PFSK-1 (cell line): ENCODE results near the gene LRTM1. TPM values are rescaled to one million over a fixed set of nuclear protein-coding genes. Genes with fewer than 3 reads are reported as not detected.

Experiments
- FOXP2 ChIP-seq: optimal IDR thresholded peaks from 2 replicates; pipeline ENCODE3; 2011; ENCODE audit warnings: borderline replicate concordance, control low read depth, inconsistent platforms; ENCODE audit not compliant: insufficient read depth; ENCODE audit errors: extremely low read length, extremely low read depth
- POLR2AphosphoS5 ChIP-seq: IDR thresholded peaks from 2 replicates; pipeline ENCODE4 v1.6.1; 2012; ENCODE audit warnings: low read depth, mild to moderate bottlenecking, control low read depth, low read length, moderate library complexity
- SIN3A ChIP-seq: IDR thresholded peaks from 2 replicates; pipeline ENCODE4 v1.6.1; 2012; ENCODE audit warnings: mild to moderate bottlenecking, low read length, moderate library complexity, borderline replicate concordance; ENCODE audit not compliant: insufficient read depth
- TAF1 ChIP-seq: IDR thresholded peaks from 2 replicates; pipeline ENCODE4 v1.6.1; 2012; ENCODE audit warnings: low read length, control low read depth, borderline replicate concordance; ENCODE audit not compliant: insufficient read depth
- polyA plus RNA-seq: library from polyadenylated mRNA; unstranded; fragments of >200 nt; gene quantifications from one replicate; pipeline ENCODE4 v1.2.1, GENCODE V29; 2012; ENCODE audit warnings: low read depth, missing spikeins; ENCODE audit not compliant: insufficient read length
- TF ChIP-seq, protein P1 (sequence below), 2 experiments: IDR thresholded peaks; 2 replicates each; pipeline versions ENCODE4 v1.6.1 to v1.8.0; 2011 to 2012; ENCODE audit warnings: low read depth in 2 of 2, low read length in 2 of 2, control low read depth in 1 of 2, inconsistent platforms in 1 of 2, mild to moderate bottlenecking in 1 of 2, moderate library complexity in 1 of 2; ENCODE audit not compliant: insufficient read depth in 1 of 2

LRTM1 gene
- not detected for polyA plus RNA-seq

DNA sequence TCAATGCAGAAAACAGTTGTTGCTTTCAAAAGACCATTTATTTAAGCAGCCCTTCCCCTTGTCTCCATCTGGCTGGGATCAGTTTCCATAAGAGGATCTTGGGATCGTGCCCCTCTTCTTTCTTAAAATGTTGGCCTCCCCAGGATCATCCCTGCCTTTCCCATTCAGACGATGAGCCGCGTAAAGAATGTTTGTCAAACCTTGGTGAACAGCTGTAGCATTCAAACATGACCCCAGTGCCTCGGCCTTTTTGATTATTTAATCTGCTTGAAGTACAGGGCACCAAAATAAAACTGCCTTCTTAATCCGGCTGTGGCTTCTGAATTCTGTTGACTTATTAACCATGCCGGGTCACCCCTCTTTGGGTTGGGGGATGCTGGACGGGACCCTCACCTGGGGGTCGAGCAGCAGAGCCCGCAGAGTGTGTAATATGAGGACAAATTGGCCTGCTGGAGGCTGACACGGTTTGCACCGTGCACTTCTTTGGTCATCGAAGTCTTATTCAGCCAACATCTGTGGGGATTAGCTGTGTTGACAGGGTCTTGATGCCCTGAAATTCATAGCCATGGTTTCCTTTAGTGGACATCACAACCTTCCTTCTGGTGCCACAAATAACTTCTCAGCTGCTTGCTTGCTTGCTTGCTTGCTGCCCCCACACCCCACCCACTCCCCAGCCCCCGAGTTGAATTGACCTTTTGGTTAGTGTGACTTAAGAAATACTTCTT, at the start of gene LRTM1:
Gene LRTM1, minus strand, starts transcription at position 14 of the 725 bp plus-strand sequence. CDS start 148 bp downstream, outside the sequence.
- TF ChIP-seq, protein P1, sequence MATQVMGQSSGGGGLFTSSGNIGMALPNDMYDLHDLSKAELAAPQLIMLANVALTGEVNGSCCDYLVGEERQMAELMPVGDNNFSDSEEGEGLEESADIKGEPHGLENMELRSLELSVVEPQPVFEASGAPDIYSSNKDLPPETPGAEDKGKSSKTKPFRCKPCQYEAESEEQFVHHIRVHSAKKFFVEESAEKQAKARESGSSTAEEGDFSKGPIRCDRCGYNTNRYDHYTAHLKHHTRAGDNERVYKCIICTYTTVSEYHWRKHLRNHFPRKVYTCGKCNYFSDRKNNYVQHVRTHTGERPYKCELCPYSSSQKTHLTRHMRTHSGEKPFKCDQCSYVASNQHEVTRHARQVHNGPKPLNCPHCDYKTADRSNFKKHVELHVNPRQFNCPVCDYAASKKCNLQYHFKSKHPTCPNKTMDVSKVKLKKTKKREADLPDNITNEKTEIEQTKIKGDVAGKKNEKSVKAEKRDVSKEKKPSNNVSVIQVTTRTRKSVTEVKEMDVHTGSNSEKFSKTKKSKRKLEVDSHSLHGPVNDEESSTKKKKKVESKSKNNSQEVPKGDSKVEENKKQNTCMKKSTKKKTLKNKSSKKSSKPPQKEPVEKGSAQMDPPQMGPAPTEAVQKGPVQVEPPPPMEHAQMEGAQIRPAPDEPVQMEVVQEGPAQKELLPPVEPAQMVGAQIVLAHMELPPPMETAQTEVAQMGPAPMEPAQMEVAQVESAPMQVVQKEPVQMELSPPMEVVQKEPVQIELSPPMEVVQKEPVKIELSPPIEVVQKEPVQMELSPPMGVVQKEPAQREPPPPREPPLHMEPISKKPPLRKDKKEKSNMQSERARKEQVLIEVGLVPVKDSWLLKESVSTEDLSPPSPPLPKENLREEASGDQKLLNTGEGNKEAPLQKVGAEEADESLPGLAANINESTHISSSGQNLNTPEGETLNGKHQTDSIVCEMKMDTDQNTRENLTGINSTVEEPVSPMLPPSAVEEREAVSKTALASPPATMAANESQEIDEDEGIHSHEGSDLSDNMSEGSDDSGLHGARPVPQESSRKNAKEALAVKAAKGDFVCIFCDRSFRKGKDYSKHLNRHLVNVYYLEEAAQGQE (IDR thresholded peaks at IDR 0.05; ENCODE audit: insufficient read depth in 1 of 2, low read depth in 2 of 2, low read length in 2 of 2), result no peak
- no peak for TF ChIP-seq SIN3A
- no peak for TF ChIP-seq POLR2AphosphoS5
- no peak for TF ChIP-seq TAF1
- no peak for TF ChIP-seq FOXP2

DNA sequence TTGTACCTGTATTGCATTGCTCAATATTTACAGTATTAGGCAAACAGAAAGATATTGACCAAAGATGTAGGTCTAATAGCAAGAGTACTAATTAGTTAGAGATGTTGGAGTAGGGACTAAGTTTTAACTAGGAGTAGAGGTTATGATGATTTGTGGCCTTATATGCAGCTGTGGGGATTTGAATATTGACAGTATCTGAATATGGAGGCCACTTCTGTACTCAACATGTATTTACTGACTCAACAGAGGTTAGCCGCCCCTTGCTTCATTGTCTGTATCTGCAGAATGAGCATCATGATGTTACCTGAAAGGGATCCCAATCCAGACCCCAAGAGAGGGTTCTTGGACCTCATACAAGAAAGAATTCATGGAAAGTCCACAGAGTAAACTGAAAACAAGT, 49.6 kb upstream of the LRTM1 start:
- TF ChIP-seq TAF1 (no peak), POLR2AphosphoS5 (no peak), SIN3A (no peak), FOXP2 (no peak)
- TF ChIP-seq, protein P1 (IDR thresholded peaks at IDR 0.05; ENCODE audit: insufficient read depth in 1 of 2, low read depth in 2 of 2, low read length in 2 of 2), result no peak

DNA sequence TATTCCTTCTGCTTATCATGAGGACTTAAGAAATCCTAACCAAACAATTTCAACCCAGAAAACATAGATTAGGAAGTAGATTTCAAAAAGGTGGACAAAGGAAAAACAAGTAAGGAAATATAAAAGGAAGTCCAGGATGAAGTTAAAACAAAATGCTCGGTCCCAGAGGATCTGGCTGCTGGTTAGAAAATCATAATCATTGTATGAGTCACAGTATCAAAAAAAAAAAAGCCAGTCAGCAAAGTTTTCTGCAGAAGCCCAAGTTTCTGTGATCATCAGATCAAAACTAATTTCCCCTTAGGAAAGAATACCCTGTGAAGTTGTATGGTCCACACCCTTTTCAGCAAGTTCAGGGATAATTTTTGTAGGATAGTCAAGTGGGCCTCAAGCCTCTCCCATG, 43.0 kb upstream of the LRTM1 start:
- TF ChIP-seq SIN3A (no peak), FOXP2 (no peak), POLR2AphosphoS5 (no peak), TAF1 (no peak)
- TF ChIP-seq, protein P1 (IDR thresholded peaks at IDR 0.05; ENCODE audit: insufficient read depth in 1 of 2, low read depth in 2 of 2, low read length in 2 of 2), result no peak

DNA sequence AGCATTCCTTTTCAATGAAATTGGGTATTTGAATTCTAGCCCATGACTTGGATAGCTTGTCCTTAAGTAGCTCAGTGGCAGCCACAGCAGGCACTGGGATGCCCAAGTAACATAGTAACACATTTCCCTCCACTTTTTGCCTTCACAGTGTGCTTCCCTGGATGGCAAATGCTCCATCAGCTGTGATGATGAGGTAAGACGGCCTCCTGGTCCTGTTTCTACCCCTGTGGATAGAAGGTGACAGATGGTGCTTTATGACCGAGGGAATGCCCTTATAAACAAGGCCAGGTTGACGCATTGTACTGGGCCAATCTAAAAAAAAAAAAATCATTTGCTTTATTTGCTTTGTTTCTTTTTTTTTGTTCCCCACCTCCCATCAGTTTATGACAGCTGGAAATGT, 41.8 kb upstream of the LRTM1 start:
- TF ChIP-seq TAF1 (no peak), FOXP2 (no peak), SIN3A (no peak), POLR2AphosphoS5 (no peak)
- TF ChIP-seq, protein P1 (IDR thresholded peaks at IDR 0.05; ENCODE audit: insufficient read depth in 1 of 2, low read depth in 2 of 2, low read length in 2 of 2), result no peak
